HepG2 (cell line): ENCODE results near the gene VPS13D. TPM values are rescaled to one million over a fixed set of nuclear protein-coding genes. Genes with fewer than 3 reads are reported as not detected.

Experiments
- AKAP8 ChIP-seq: sonication (generic); formaldehyde crosslinking; IDR thresholded peaks from 2 replicates; pipeline ENCODE4 v1.5.1; 2020; ENCODE audit warnings: mild to moderate bottlenecking, missing genetic modification reagents
- DMAP1 ChIP-seq: IDR thresholded peaks from 2 replicates; pipeline ENCODE4 v1.6.1; 2016
- DPF2 ChIP-seq: sonication (generic); formaldehyde crosslinking; IDR thresholded peaks from 2 replicates; pipeline ENCODE4 v1.4.0; 2020; ENCODE audit warnings: mild to moderate bottlenecking, low read depth, missing genetic modification reagents, borderline replicate concordance
- ETV5 ChIP-seq: IDR thresholded peaks from 2 replicates; pipeline ENCODE4 v1.6.1; 2018; ENCODE audit warnings: missing biosample characterization, missing genetic modification reagents, inconsistent platforms, borderline replicate concordance
- HDAC2 ChIP-seq: sonication (generic); formaldehyde crosslinking; IDR thresholded peaks from 2 replicates; pipeline ENCODE4 v1.4.0; 2020; ENCODE audit warnings: missing genetic modification reagents
- PHF21A ChIP-seq: sonication (generic); formaldehyde crosslinking; IDR thresholded peaks from 2 replicates; pipeline ENCODE4 v1.5.0; 2020; ENCODE audit warnings: mild to moderate bottlenecking, missing genetic modification reagents
- SP2 ChIP-seq: sonication (generic); formaldehyde crosslinking; IDR thresholded peaks from 2 replicates; pipeline ENCODE4 v1.5.1; 2020; ENCODE audit warnings: mild to moderate bottlenecking, missing genetic modification reagents
- TBX2 ChIP-seq: sonication (generic); formaldehyde crosslinking; IDR thresholded peaks from 2 replicates; pipeline ENCODE4 v1.5.0; 2020; ENCODE audit warnings: missing genetic modification reagents, mild to moderate bottlenecking, borderline replicate concordance
- TCF7 ChIP-seq: sonication (generic); IDR thresholded peaks from 2 replicates; pipeline ENCODE4 v1.6.1; 2016; ENCODE audit warnings: antibody characterized with exemption, low read depth
- ZNF331 ChIP-seq: sonication (generic); formaldehyde crosslinking; IDR thresholded peaks from 2 replicates; pipeline ENCODE4 v1.4.0; 2020; ENCODE audit warnings: missing genetic modification reagents
- polyA plus RNA-seq, 8 experiments: library from polyadenylated mRNA; depleted of rRNA in 3 of 8; stranded (reverse) in 7 of 8; unstranded in 1 of 8; fragments of >200 nt; fragmentation: Illumina TruSeq in 4 of 8; extraction: Trizol in 4 of 8; gene quantifications; 2 replicates each; pipeline versions ENCODE4 v1.2.1 to v1.2.3, GENCODE V29; 2011 to 2016; ENCODE audit warnings: low read depth in 4 of 8, missing spikeins in 1 of 8, mixed read lengths in 1 of 8; ENCODE audit not compliant: insufficient read depth in 1 of 8
- total RNA-seq, 5 experiments: library from RNA; depleted of rRNA; stranded (reverse); fragments of >200 nt; fragmentation: Illumina TruSeq; extraction: Trizol; gene quantifications; 2 replicates each; pipeline ENCODE4 v1.2.3, GENCODE V29; 2016; ENCODE audit warnings: low read depth in 1 of 5
- TF ChIP-seq, protein P1 (sequence below): sonication (generic); formaldehyde crosslinking; IDR thresholded peaks from 2 replicates; pipeline ENCODE4 v1.4.0; 2020; ENCODE audit warnings: missing genetic modification reagents
- TF ChIP-seq, protein P2 (sequence below): sonication (generic); formaldehyde crosslinking; IDR thresholded peaks from 2 replicates; pipeline ENCODE4 v1.9.0; 2021; ENCODE audit warnings: mild to moderate bottlenecking, missing genetic modification reagents
- TF ChIP-seq, protein P3 (sequence below): sonication (generic); formaldehyde crosslinking; IDR thresholded peaks from 2 replicates; pipeline ENCODE4 v1.5.1; 2020; ENCODE audit warnings: mild to moderate bottlenecking, missing genetic modification reagents, borderline replicate concordance

VPS13D gene
- total and polyA plus RNA-seq, 2 of the 13 experiments (the other 11 are each of a cell fraction or from before 2014, with no cell fraction given), result 8.6 to 13.9 TPM

DNA sequence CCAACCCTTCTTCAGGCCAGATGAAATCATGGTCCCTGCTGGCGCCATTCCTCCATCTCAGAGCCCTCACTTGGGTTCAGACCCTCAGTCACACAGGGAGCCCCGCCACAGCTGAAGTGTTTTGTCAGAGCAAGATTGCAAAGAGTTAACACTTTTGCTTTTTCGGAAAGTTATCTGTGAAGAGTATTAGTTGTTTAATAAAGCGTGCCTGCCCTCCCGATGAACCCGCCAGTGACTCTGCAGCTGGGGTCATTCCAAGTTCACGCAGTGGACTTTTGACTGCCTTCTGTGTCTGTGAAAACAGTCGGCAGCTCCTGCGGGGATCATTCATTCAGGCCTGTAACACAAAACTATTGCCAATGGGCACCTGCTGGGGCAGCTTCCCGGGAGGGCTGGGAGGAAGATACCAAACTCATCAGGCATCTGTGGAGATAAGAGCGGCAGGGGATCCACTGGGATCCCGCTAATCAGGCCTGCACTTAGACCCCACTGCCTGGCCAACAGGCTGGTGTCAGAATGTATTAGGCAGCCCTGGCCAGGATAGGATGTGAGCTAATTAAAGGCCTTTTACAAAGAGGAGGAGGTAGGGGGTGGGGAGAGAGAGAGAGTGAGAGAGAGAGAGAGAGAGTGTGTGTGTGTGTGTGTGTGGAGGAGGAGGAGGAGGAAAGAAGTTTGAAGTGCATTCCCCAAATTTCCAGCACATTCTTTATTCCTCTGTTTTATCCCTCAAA, 203.7 kb downstream of the VPS13D start (continued):
- TF ChIP-seq, protein P1, sequence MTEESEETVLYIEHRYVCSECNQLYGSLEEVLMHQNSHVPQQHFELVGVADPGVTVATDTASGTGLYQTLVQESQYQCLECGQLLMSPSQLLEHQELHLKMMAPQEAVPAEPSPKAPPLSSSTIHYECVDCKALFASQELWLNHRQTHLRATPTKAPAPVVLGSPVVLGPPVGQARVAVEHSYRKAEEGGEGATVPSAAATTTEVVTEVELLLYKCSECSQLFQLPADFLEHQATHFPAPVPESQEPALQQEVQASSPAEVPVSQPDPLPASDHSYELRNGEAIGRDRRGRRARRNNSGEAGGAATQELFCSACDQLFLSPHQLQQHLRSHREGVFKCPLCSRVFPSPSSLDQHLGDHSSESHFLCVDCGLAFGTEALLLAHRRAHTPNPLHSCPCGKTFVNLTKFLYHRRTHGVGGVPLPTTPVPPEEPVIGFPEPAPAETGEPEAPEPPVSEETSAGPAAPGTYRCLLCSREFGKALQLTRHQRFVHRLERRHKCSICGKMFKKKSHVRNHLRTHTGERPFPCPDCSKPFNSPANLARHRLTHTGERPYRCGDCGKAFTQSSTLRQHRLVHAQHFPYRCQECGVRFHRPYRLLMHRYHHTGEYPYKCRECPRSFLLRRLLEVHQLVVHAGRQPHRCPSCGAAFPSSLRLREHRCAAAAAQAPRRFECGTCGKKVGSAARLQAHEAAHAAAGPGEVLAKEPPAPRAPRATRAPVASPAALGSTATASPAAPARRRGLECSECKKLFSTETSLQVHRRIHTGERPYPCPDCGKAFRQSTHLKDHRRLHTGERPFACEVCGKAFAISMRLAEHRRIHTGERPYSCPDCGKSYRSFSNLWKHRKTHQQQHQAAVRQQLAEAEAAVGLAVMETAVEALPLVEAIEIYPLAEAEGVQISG (CRISPR knock-in tag), result peak; percentile 23; the same call in 1 of the 2 replicates
- 0 out of 2 replicates have a peak, but pooled peaks have one; percentile 14 for TF ChIP-seq TCF7
- TF ChIP-seq HDAC2, result peak; percentile 67; the same call in 1 of the 2 replicates
- TF ChIP-seq DMAP1 (CRISPR knock-in tag), result 0 out of 2 replicates have a peak, but pooled peaks have one; percentile 28
- TF ChIP-seq DPF2 (CRISPR knock-in tag), result no peak
- TF ChIP-seq AKAP8, result no peak
- peak; percentile 13; the same call in 1 of the 2 replicates for TF ChIP-seq ETV5
- no peak for TF ChIP-seq SP2
- peak; percentile 41; the same call in 1 of the 2 replicates for TF ChIP-seq PHF21A (CRISPR knock-in tag)
- TF ChIP-seq, protein P2, sequence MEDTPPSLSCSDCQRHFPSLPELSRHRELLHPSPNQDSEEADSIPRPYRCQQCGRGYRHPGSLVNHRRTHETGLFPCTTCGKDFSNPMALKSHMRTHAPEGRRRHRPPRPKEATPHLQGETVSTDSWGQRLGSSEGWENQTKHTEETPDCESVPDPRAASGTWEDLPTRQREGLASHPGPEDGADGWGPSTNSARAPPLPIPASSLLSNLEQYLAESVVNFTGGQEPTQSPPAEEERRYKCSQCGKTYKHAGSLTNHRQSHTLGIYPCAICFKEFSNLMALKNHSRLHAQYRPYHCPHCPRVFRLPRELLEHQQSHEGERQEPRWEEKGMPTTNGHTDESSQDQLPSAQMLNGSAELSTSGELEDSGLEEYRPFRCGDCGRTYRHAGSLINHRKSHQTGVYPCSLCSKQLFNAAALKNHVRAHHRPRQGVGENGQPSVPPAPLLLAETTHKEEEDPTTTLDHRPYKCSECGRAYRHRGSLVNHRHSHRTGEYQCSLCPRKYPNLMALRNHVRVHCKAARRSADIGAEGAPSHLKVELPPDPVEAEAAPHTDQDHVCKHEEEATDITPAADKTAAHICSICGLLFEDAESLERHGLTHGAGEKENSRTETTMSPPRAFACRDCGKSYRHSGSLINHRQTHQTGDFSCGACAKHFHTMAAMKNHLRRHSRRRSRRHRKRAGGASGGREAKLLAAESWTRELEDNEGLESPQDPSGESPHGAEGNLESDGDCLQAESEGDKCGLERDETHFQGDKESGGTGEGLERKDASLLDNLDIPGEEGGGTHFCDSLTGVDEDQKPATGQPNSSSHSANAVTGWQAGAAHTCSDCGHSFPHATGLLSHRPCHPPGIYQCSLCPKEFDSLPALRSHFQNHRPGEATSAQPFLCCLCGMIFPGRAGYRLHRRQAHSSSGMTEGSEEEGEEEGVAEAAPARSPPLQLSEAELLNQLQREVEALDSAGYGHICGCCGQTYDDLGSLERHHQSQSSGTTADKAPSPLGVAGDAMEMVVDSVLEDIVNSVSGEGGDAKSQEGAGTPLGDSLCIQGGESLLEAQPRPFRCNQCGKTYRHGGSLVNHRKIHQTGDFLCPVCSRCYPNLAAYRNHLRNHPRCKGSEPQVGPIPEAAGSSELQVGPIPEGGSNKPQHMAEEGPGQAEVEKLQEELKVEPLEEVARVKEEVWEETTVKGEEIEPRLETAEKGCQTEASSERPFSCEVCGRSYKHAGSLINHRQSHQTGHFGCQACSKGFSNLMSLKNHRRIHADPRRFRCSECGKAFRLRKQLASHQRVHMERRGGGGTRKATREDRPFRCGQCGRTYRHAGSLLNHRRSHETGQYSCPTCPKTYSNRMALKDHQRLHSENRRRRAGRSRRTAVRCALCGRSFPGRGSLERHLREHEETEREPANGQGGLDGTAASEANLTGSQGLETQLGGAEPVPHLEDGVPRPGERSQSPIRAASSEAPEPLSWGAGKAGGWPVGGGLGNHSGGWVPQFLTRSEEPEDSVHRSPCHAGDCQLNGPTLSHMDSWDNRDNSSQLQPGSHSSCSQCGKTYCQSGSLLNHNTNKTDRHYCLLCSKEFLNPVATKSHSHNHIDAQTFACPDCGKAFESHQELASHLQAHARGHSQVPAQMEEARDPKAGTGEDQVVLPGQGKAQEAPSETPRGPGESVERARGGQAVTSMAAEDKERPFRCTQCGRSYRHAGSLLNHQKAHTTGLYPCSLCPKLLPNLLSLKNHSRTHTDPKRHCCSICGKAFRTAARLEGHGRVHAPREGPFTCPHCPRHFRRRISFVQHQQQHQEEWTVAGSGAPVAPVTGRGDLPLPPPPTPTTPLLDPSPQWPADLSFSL (CRISPR knock-in tag), result peak; percentile 48; the same call in 1 of the 2 replicates
- TF ChIP-seq, protein P3, sequence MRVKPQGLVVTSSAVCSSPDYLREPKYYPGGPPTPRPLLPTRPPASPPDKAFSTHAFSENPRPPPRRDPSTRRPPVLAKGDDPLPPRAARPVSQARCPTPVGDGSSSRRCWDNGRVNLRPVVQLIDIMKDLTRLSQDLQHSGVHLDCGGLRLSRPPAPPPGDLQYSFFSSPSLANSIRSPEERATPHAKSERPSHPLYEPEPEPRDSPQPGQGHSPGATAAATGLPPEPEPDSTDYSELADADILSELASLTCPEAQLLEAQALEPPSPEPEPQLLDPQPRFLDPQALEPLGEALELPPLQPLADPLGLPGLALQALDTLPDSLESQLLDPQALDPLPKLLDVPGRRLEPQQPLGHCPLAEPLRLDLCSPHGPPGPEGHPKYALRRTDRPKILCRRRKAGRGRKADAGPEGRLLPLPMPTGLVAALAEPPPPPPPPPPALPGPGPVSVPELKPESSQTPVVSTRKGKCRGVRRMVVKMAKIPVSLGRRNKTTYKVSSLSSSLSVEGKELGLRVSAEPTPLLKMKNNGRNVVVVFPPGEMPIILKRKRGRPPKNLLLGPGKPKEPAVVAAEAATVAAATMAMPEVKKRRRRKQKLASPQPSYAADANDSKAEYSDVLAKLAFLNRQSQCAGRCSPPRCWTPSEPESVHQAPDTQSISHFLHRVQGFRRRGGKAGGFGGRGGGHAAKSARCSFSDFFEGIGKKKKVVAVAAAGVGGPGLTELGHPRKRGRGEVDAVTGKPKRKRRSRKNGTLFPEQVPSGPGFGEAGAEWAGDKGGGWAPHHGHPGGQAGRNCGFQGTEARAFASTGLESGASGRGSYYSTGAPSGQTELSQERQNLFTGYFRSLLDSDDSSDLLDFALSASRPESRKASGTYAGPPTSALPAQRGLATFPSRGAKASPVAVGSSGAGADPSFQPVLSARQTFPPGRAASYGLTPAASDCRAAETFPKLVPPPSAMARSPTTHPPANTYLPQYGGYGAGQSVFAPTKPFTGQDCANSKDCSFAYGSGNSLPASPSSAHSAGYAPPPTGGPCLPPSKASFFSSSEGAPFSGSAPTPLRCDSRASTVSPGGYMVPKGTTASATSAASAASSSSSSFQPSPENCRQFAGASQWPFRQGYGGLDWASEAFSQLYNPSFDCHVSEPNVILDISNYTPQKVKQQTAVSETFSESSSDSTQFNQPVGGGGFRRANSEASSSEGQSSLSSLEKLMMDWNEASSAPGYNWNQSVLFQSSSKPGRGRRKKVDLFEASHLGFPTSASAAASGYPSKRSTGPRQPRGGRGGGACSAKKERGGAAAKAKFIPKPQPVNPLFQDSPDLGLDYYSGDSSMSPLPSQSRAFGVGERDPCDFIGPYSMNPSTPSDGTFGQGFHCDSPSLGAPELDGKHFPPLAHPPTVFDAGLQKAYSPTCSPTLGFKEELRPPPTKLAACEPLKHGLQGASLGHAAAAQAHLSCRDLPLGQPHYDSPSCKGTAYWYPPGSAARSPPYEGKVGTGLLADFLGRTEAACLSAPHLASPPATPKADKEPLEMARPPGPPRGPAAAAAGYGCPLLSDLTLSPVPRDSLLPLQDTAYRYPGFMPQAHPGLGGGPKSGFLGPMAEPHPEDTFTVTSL (CRISPR knock-in tag), result 0 out of 2 replicates have a peak, but pooled peaks have one; percentile 39
- peak; percentile 52 for TF ChIP-seq TBX2
- TF ChIP-seq ZNF331 (CRISPR knock-in tag), result peak; percentile 28; the same call in 1 of the 2 replicates
